ENCODE results near the gene KLHL29.

Gene KLHL29

GRCh38 chr2:23419171-23420090, 34.5 kb downstream of the KLHL29 start:
- Histone ChIP-seq H3K4me2 (ENCODE audit: low read depth, low read length) (no peak overlapping the region), H3K4me1 (ENCODE audit: low read length) (no peaks in the 10 kb centered on the region), H2AFZ (ENCODE audit: low read length) (no peak overlapping the region), H3K36me3 (replicated peaks; ENCODE audit: insufficient read depth, low read length) (no peaks in the 10 kb centered on the region), H3K79me2 (ENCODE audit: low read length) (no peaks in the 10 kb centered on the region), H3K9me2 (replicated peaks; ENCODE audit: insufficient read depth, low read length) (no peaks in the 10 kb centered on the region), H3K4me3 (ENCODE audit: low read length) (no peak overlapping the region), H4K20me1 (ENCODE audit: insufficient read depth, low read length) (no peaks in the 10 kb centered on the region), H3K27me3 (replicated peaks; ENCODE audit: insufficient read depth, low read length) (no peaks in the 10 kb centered on the region), H3K9me3 (replicated peaks; ENCODE audit: insufficient read depth, low read length) (no peaks in the 10 kb centered on the region), H3F3A (ENCODE audit: insufficient read depth, low read length) (no peaks in the 10 kb centered on the region), H3K27ac (ENCODE audit: low read length) (no peak overlapping the region), H3K9ac (ENCODE audit: low read length) (no peak overlapping the region)
- no peak for TF ChIP-seq EZH2phosphoT487 (IDR thresholded peaks at IDR 0.05; ENCODE audit: low read length)
- no peak for TF ChIP-seq EZH2 (optimal IDR thresholded peaks at IDR 0.05; ENCODE audit: low read depth, low read length)
- no peak for TF ChIP-seq CTCF (IDR thresholded peaks at IDR 0.05; ENCODE audit: low read length)
- no peak for DNase-seq

- H3K36me3 ChIP-seq (replicated peaks; ENCODE audit: insufficient read depth, low read length), result no peaks in the 10 kb centered on the region
- H4K20me1 ChIP-seq (ENCODE audit: insufficient read depth, low read length), result no peaks in the 10 kb centered on the region
- no peak for DNase-seq
- no peaks in the 10 kb centered on the region for H3K27me3 ChIP-seq (replicated peaks; ENCODE audit: insufficient read depth, low read length)
- H2AFZ ChIP-seq (ENCODE audit: low read length), result no peak overlapping the region
- no peak overlapping the region for H3K4me2 ChIP-seq (ENCODE audit: low read depth, low read length)
- no peaks in the 10 kb centered on the region for H3K79me2 ChIP-seq (ENCODE audit: low read length)
- H3K27ac ChIP-seq (ENCODE audit: low read length), result no peak overlapping the region
- no peak overlapping the region for H3K4me3 ChIP-seq (ENCODE audit: low read length)
- no peaks in the 10 kb centered on the region for H3K9me2 ChIP-seq (replicated peaks; ENCODE audit: insufficient read depth, low read length)
- H3K9me3 ChIP-seq (replicated peaks; ENCODE audit: insufficient read depth, low read length), result no peaks in the 10 kb centered on the region
- no peaks in the 10 kb centered on the region for H3K4me1 ChIP-seq (ENCODE audit: low read length)
- no peak overlapping the region for H3K9ac ChIP-seq (ENCODE audit: low read length)
- H3F3A ChIP-seq (ENCODE audit: insufficient read depth, low read length), result no peaks in the 10 kb centered on the region
- TF ChIP-seq EZH2phosphoT487 (IDR thresholded peaks at IDR 0.05; ENCODE audit: low read length), result no peak
- no peak for TF ChIP-seq CTCF (IDR thresholded peaks at IDR 0.05; ENCODE audit: low read length)
- no peak for TF ChIP-seq EZH2 (optimal IDR thresholded peaks at IDR 0.05; ENCODE audit: low read depth, low read length)
These were observed 35.3 kb downstream of the KLHL29 start for GRCh38 chr2:23420091-23420839.

GRCh38 chr2:23420840-23421476, 36.0 kb downstream of the KLHL29 start:
- H3K27ac ChIP-seq (ENCODE audit: low read length), result no peak overlapping the region
- TF ChIP-seq CTCF (IDR thresholded peaks at IDR 0.05; ENCODE audit: low read length), result no peak
- TF ChIP-seq EZH2phosphoT487 (IDR thresholded peaks at IDR 0.05; ENCODE audit: low read length), result no peak
- TF ChIP-seq EZH2 (optimal IDR thresholded peaks at IDR 0.05; ENCODE audit: low read depth, low read length), result no peak
- DNase-seq, result no peak

More at GRCh38 chr2:23420840-23421476, 36.0 kb downstream of the KLHL29 start:
- Histone ChIP-seq H3K4me1 (ENCODE audit: low read length) (no peaks in the 10 kb centered on the region), H3K9me2 (replicated peaks; ENCODE audit: insufficient read depth, low read length) (no peaks in the 10 kb centered on the region), H2AFZ (ENCODE audit: low read length) (no peak overlapping the region), H3K9ac (ENCODE audit: low read length) (no peak overlapping the region), H3K79me2 (ENCODE audit: low read length) (no peaks in the 10 kb centered on the region), H3K9me3 (replicated peaks; ENCODE audit: insufficient read depth, low read length) (no peaks in the 10 kb centered on the region), H3K4me2 (ENCODE audit: low read depth, low read length) (no peak overlapping the region), H4K20me1 (ENCODE audit: insufficient read depth, low read length) (no peaks in the 10 kb centered on the region), H3F3A (ENCODE audit: insufficient read depth, low read length) (no peaks in the 10 kb centered on the region), H3K27me3 (replicated peaks; ENCODE audit: insufficient read depth, low read length) (no peaks in the 10 kb centered on the region), H3K4me3 (ENCODE audit: low read length) (no peak overlapping the region), H3K36me3 (replicated peaks; ENCODE audit: insufficient read depth, low read length) (no peaks in the 10 kb centered on the region)
